Measurements from ENCODE around the gene LCOR. TPM values are rescaled to one million over a fixed set of nuclear protein-coding genes. Genes with fewer than 3 reads are reported as not detected.

The LCOR gene
- total and polyA plus RNA-seq, 4 donors, result 2.5 to 31.2 (median 14.5) TPM

- WGBS, result 88% methylated on average over 14 of the region's 14 CpGs
- Histone ChIP-seq H3K9ac (ENCODE audit: low read depth in 1 of 2, low read length in 2 of 2) (no peak overlapping the region), H3K4me3 (ENCODE audit: low read depth in 1 of 3, low read length in 3 of 3) (no peak overlapping the region)
Measured at GRCh38 chr10:97023401-97024167, 191.5 kb downstream of the LCOR start.

GRCh38 chr10:97024168-97025073, 192.3 kb downstream of the LCOR start:
- H3K36me3 ChIP-seq (ENCODE audit: control insufficient read depth in 4 of 4, insufficient read depth in 3 of 4, low read depth in 1 of 4, low read length in 3 of 4), result no peaks in the 10 kb centered on the region
- no peak overlapping the region for H3K9ac ChIP-seq (ENCODE audit: low read depth in 1 of 2, low read length in 2 of 2)
- TF ChIP-seq CTCF (IDR thresholded peaks at IDR 0.05; ENCODE audit: low read depth, low read length, missing input control), result no peak
- no peak for TF ChIP-seq ATF3 (IDR thresholded peaks at IDR 0.05)
- no peak for TF ChIP-seq HNF4A (conservative IDR thresholded peaks at IDR 0.05)
- no peak for TF ChIP-seq YY1 (IDR thresholded peaks at IDR 0.05)
- no peak overlapping the region for H3K27ac ChIP-seq (ENCODE audit: low read depth in 1 of 2, low read length in 2 of 2)
- no peak overlapping the region for H3K4me3 ChIP-seq (ENCODE audit: low read depth in 1 of 3, low read length in 3 of 3)
- no peak for DNase-seq (ENCODE audit: low spot score)
- H3K4me1 ChIP-seq (ENCODE audit: control insufficient read depth in 4 of 4, insufficient read depth in 4 of 4, low read length in 3 of 4), result peaks cover 0 to 3% (median 1%) of the 10 kb centered on the region in 4 donors
- H3K27me3 ChIP-seq (ENCODE audit: control insufficient read depth in 4 of 4, insufficient read depth in 4 of 4, low read length in 3 of 4), result no peaks in the 10 kb centered on the region
- H3K9me3 ChIP-seq (ENCODE audit: control insufficient read depth in 4 of 4, low read length in 3 of 4), result no peaks in the 10 kb centered on the region
- 68% methylated on average over 13 of the region's 13 CpGs for WGBS

More at GRCh38 chr10:97023401-97024167, 191.5 kb downstream of the LCOR start:
- TF ChIP-seq HNF4G (IDR thresholded peaks at IDR 0.05) (no peak), HNF4A (conservative IDR thresholded peaks at IDR 0.05) (no peak)
- no peaks in the 10 kb centered on the region for H3K36me3 ChIP-seq (ENCODE audit: control insufficient read depth in 4 of 4, insufficient read depth in 3 of 4, low read depth in 1 of 4, low read length in 3 of 4)
- H3K27me3 ChIP-seq (ENCODE audit: control insufficient read depth in 4 of 4, insufficient read depth in 4 of 4, low read length in 3 of 4), result no peaks in the 10 kb centered on the region
- H3K27ac ChIP-seq (ENCODE audit: low read depth in 1 of 2, low read length in 2 of 2), result no peak overlapping the region
- DNase-seq (ENCODE audit: low spot score), result no peak
- no peaks in the 10 kb centered on the region for H3K9me3 ChIP-seq (ENCODE audit: control insufficient read depth in 4 of 4, low read length in 3 of 4)
- peaks cover 0 to 3% (median 1%) of the 10 kb centered on the region in 4 donors for H3K4me1 ChIP-seq (ENCODE audit: control insufficient read depth in 4 of 4, insufficient read depth in 4 of 4, low read length in 3 of 4)

GRCh38 chr10:97025613-97026242, 193.6 kb downstream of the LCOR start:
- no peaks in the 10 kb centered on the region for H3K27me3 ChIP-seq (ENCODE audit: control insufficient read depth in 4 of 4, insufficient read depth in 4 of 4, low read length in 3 of 4)
- WGBS, result 67% methylated on average over 9 of the region's 9 CpGs
- H3K9ac ChIP-seq (ENCODE audit: low read depth in 1 of 2, low read length in 2 of 2), result no peak overlapping the region
- H3K36me3 ChIP-seq (ENCODE audit: control insufficient read depth in 4 of 4, insufficient read depth in 3 of 4, low read depth in 1 of 4, low read length in 3 of 4), result no peaks in the 10 kb centered on the region
- peaks cover 0 to 3% (median 1%) of the 10 kb centered on the region in 4 donors for H3K4me1 ChIP-seq (ENCODE audit: control insufficient read depth in 4 of 4, insufficient read depth in 4 of 4, low read length in 3 of 4)
- H3K9me3 ChIP-seq (ENCODE audit: control insufficient read depth in 4 of 4, low read length in 3 of 4), result no peaks in the 10 kb centered on the region
- H3K4me3 ChIP-seq (ENCODE audit: low read depth in 1 of 3, low read length in 3 of 3), result no peak overlapping the region
- TF ChIP-seq SP1 (IDR thresholded peaks at IDR 0.05), result no peak
- TF ChIP-seq MAX (IDR thresholded peaks at IDR 0.05), result no peak
- no peak for TF ChIP-seq FOXA2 (IDR thresholded peaks at IDR 0.05)
- TF ChIP-seq HNF4A (conservative IDR thresholded peaks at IDR 0.05), result peak in 1 of 2 donors; percentile 11
- peak; percentile 77 to 88 for TF ChIP-seq RAD21 (IDR thresholded peaks at IDR 0.05)
- no peak for TF ChIP-seq RXRA (IDR thresholded peaks at IDR 0.05)
- peak; percentile 66 for TF ChIP-seq CTCF (IDR thresholded peaks at IDR 0.05; ENCODE audit: low read depth, low read length, missing input control)
- H3K27ac ChIP-seq (ENCODE audit: low read depth in 1 of 2, low read length in 2 of 2), result no peak overlapping the region
- DNase-seq (ENCODE audit: low spot score), result peak; percentile 64
